Measurements from ENCODE around the gene HOXB6.

HOXB6 gene

DNA sequence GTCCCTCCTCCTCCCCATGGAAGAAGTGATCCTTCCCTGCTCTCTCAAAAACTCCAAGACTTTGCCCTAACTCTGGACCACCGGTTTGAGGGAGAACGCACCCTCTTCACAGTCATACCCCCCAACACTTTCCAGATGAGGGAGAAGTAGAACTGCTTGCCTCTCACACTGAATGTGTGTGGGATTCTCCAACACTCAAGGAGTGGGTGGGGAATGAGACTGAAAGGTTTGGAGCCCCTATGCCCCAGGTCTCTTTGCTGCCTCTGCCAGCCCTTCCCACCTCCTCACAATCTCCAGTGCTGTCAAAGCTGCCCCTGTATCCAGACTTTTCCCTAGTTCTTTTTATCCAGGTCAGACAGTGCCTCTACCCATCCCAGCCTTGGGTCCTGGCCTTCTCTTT, 38.1 kb downstream of the HOXB6 start:
- TF ChIP-seq, protein P1, sequence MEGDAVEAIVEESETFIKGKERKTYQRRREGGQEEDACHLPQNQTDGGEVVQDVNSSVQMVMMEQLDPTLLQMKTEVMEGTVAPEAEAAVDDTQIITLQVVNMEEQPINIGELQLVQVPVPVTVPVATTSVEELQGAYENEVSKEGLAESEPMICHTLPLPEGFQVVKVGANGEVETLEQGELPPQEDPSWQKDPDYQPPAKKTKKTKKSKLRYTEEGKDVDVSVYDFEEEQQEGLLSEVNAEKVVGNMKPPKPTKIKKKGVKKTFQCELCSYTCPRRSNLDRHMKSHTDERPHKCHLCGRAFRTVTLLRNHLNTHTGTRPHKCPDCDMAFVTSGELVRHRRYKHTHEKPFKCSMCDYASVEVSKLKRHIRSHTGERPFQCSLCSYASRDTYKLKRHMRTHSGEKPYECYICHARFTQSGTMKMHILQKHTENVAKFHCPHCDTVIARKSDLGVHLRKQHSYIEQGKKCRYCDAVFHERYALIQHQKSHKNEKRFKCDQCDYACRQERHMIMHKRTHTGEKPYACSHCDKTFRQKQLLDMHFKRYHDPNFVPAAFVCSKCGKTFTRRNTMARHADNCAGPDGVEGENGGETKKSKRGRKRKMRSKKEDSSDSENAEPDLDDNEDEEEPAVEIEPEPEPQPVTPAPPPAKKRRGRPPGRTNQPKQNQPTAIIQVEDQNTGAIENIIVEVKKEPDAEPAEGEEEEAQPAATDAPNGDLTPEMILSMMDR (IDR thresholded peaks at IDR 0.05; ENCODE audit: borderline replicate concordance, extremely low read depth, low read length, poor library complexity, severe bottlenecking) = no peak
- no peak for TF ChIP-seq EZH2 (IDR thresholded peaks at IDR 0.05; ENCODE audit: borderline replicate concordance, low read depth, low read length, severe bottlenecking)
- no peak overlapping the region for H2AFZ ChIP-seq (ENCODE audit: low read depth, low read length)
- ATAC-seq (ENCODE audit: insufficient read depth, low read depth) = no peak
- no peaks in the 10 kb centered on the region for H3K79me2 ChIP-seq (ENCODE audit: insufficient read depth, low read length)
- no peaks in the 10 kb centered on the region for H3K4me1 ChIP-seq (ENCODE audit: insufficient read depth, low read length)
- no peak for DNase-seq
- no peak overlapping the region for H3K9ac ChIP-seq (ENCODE audit: low read depth, low read length)
- H4K20me1 ChIP-seq (ENCODE audit: insufficient read depth, low read length) = peaks cover 6% of the 10 kb centered on the region; the same call in 1 of the 2 replicates
- H3K4me2 ChIP-seq (ENCODE audit: insufficient read depth, low read length) = no peak overlapping the region
- no peak overlapping the region for H3K27ac ChIP-seq (ENCODE audit: low read length)
- peaks cover 41% of the 10 kb centered on the region for H3K27me3 ChIP-seq (ENCODE audit: insufficient read depth, low read length, poor library complexity)
- H3K4me3 ChIP-seq (ENCODE audit: low read depth in 1 of 2, low read length in 2 of 2) = no peak overlapping the region
- H3K9me3 ChIP-seq (ENCODE audit: insufficient read depth, low read length, severe bottlenecking) = no peaks in the 10 kb centered on the region
- no peaks in the 10 kb centered on the region for H3K36me3 ChIP-seq (ENCODE audit: insufficient read depth, low read length)

DNA sequence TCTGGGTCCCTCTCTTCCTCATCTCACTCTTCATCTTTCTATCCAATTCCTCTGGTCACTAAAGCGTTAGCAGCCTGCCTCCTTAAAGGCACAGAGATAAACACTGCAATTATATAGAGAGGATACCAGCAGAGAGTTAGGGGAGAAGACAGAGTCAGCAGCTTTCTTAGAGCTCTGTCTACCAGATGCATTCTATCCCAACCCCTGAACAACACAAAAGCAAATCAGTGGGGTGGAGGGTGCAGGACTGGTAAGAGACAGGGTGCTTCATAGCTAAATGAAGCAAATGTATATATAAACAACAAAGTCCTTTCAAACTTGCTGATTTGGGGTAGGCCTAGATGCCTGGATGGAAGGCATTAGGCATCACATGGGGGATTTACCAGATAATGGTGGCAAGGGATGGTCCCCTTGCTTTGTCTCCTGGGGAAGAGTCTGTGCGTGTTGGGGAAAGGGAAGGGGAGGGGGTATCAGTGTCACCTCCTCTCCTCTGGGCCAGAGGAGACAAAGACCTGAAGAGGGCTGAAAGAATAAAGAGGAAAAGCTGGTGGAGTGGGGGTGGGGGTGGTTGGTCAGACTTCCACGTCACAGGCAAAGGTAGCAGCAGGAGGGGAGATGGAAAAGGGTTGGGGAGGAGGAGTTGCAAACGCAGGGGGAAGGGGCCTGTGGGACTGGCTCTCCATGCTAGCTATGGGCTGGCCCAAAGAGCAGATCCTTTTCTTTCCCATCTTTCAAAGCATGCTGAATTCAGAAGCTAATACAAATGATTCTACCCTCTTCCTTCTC, 38.7 kb downstream of the HOXB6 start:
- H3K4me2 ChIP-seq (ENCODE audit: insufficient read depth, low read length) = no peak overlapping the region
- peaks cover 40% of the 10 kb centered on the region for H3K27me3 ChIP-seq (ENCODE audit: insufficient read depth, low read length, poor library complexity)
- DNase-seq (no peak), ATAC-seq (ENCODE audit: insufficient read depth, low read depth) (no peak)
- H3K4me3 ChIP-seq (ENCODE audit: low read depth in 1 of 2, low read length in 2 of 2) = no peak overlapping the region
- H3K27ac ChIP-seq (ENCODE audit: low read length) = no peak overlapping the region
- TF ChIP-seq, protein P1 (IDR thresholded peaks at IDR 0.05; ENCODE audit: borderline replicate concordance, extremely low read depth, low read length, poor library complexity, severe bottlenecking) = no peak
- TF ChIP-seq EZH2 (IDR thresholded peaks at IDR 0.05; ENCODE audit: borderline replicate concordance, low read depth, low read length, severe bottlenecking) = no peak
- peaks cover 8% of the 10 kb centered on the region; the same call in 1 of the 2 replicates for H4K20me1 ChIP-seq (ENCODE audit: insufficient read depth, low read length)
- H3K4me1 ChIP-seq (ENCODE audit: insufficient read depth, low read length) = no peaks in the 10 kb centered on the region
- H3K79me2 ChIP-seq (ENCODE audit: insufficient read depth, low read length) = no peaks in the 10 kb centered on the region
- no peaks in the 10 kb centered on the region for H3K36me3 ChIP-seq (ENCODE audit: insufficient read depth, low read length)
- no peak overlapping the region for H3K9ac ChIP-seq (ENCODE audit: low read depth, low read length)
- no peak overlapping the region for H2AFZ ChIP-seq (ENCODE audit: low read depth, low read length)
- H3K9me3 ChIP-seq (ENCODE audit: insufficient read depth, low read length, severe bottlenecking) = no peaks in the 10 kb centered on the region

GRCh38 chr17:48565022-48565554, 39.7 kb downstream of the HOXB6 start:
- peaks cover 34% of the 10 kb centered on the region for H3K27me3 ChIP-seq (ENCODE audit: insufficient read depth, low read length, poor library complexity)
- no peak overlapping the region for H3K4me2 ChIP-seq (ENCODE audit: insufficient read depth, low read length)
- H3K27ac ChIP-seq (ENCODE audit: low read length) = no peak overlapping the region
- H3K4me3 ChIP-seq (ENCODE audit: low read depth in 1 of 2, low read length in 2 of 2) = no peak overlapping the region
- no peak overlapping the region for H3K9ac ChIP-seq (ENCODE audit: low read depth, low read length)
- H3K79me2 ChIP-seq (ENCODE audit: insufficient read depth, low read length) = no peaks in the 10 kb centered on the region
- TF ChIP-seq, protein P1 (IDR thresholded peaks at IDR 0.05; ENCODE audit: borderline replicate concordance, extremely low read depth, low read length, poor library complexity, severe bottlenecking) = no peak
- TF ChIP-seq EZH2 (IDR thresholded peaks at IDR 0.05; ENCODE audit: borderline replicate concordance, low read depth, low read length, severe bottlenecking) = no peak
- H2AFZ ChIP-seq (ENCODE audit: low read depth, low read length) = no peak overlapping the region
- H4K20me1 ChIP-seq (ENCODE audit: insufficient read depth, low read length) = peaks cover 8% of the 10 kb centered on the region; the same call in 1 of the 2 replicates
- H3K4me1 ChIP-seq (ENCODE audit: insufficient read depth, low read length) = no peaks in the 10 kb centered on the region
- no peaks in the 10 kb centered on the region for H3K9me3 ChIP-seq (ENCODE audit: insufficient read depth, low read length, severe bottlenecking)
- ATAC-seq (ENCODE audit: insufficient read depth, low read depth) (no peak), DNase-seq (no peak)
- no peaks in the 10 kb centered on the region for H3K36me3 ChIP-seq (ENCODE audit: insufficient read depth, low read length)

Data from DND-41 (cell line).